GM12864 (cell line): ENCODE data around the gene ST13.
"Not testable (repeated sequence)": the region's sequence is repeated elsewhere in the genome, so short reads cannot be mapped to it uniquely, and the experiment has no call there.

Source experiments
- DNase-seq: peaks from one replicate; pipeline ENCODE4 v3.0.0-alpha.2; 2011; ENCODE audit warnings: low read depth
- H3K4me3 ChIP-seq: 2 replicates; pipeline ENCODE4 v1.5.1; 2011; ENCODE audit warnings: mild to moderate bottlenecking, low read depth, low read length, control low read depth
- CTCF ChIP-seq: IDR thresholded peaks from 2 replicates; pipeline ENCODE4 v1.5.1; 2011; ENCODE audit warnings: low read depth, mild to moderate bottlenecking, moderate library complexity, low read length, control low read depth, inconsistent platforms; ENCODE audit errors: missing control alignments

ST13 gene

GRCh38 chr22:40791241-40791640 lies 65.2 kb downstream of the ST13 start:
- TF ChIP-seq CTCF = no peak
- no peak overlapping the region for H3K4me3 ChIP-seq
- no peak for DNase-seq

GRCh38 chr22:40789131-40789530 lies 67.3 kb downstream of the ST13 start:
- no peak for TF ChIP-seq CTCF
- no peak overlapping the region for H3K4me3 ChIP-seq
- no peak for DNase-seq

- TF ChIP-seq CTCF = no peak
- no peak overlapping the region for H3K4me3 ChIP-seq
- no peak for DNase-seq
Observed at GRCh38 chr22:40782521-40782920, 73.9 kb downstream of the ST13 start.

- not testable (repeated sequence) for DNase-seq
Observed at GRCh38 chr22:40781749-40782148, 74.7 kb downstream of the ST13 start.

More at GRCh38 chr22:40781749-40782148, 74.7 kb downstream of the ST13 start:
- not testable (repeated sequence) for H3K4me3 ChIP-seq
